ENCODE data around the gene PITRM1.

DNA sequence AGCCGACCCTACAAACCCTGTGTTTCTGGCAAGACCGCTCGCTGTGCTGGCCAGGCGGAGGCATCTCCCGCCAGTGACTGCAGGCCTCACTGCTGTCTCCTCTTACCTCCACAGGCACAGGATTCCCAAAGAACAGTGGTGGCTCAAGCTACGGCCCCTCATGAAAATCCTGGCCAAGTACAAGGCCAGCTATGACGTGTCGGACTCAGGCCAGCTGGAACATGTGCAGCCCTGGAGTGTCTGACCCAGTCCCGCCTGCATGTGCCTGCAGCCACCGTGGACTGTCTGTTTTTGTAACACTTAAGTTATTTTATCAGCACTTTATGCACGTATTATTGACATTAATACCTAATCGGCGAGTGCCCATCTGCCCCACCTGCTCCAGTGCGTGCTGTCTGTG lies 36.2 kb downstream of the PITRM1 start:
- TF ChIP-seq CTCF (IDR thresholded peaks at IDR 0.05) (no peak), POLR2A (IDR thresholded peaks at IDR 0.05) (no peak)
